Fibroblast of skin of right biceps (primary cell): Measurements from ENCODE around the gene UVRAG.
"Not testable (repeated sequence)": the region's sequence is repeated elsewhere in the genome, so short reads cannot be mapped to it uniquely, and the experiment has no call there.

Experiments used
- DNase-seq: peaks from one replicate; pipeline ENCODE4 v3.0.0-alpha.2; 2013

Gene UVRAG

GRCh38 chr11:75973710-75974109 is 158.7 kb downstream of the UVRAG start:
- DNase-seq = not testable (repeated sequence)

DNA sequence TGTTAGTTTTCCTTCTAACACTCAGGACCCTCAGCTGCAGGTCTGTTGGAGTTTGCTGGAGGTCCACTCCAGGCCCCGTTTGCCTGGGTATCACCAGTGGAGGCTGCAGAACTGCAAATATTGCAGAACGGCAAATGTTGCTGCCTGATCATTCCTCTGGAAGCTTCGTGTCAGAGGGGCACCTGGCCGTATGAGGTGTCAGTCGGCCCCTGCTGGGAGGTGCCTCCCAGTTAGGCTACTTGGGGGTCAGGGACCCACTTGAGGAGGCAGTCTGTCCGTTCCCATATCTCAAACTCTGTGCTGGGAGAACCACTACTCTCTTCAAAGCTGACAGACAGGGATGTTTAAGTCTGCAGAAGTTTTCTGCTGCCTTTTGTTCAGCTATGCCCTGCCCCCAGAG is 164.1 kb downstream of the UVRAG start:
- DNase-seq = not testable (repeated sequence)

- not testable (repeated sequence) for DNase-seq
Measured at GRCh38 chr11:75979479-75980027, 164.5 kb downstream of the UVRAG start.

GRCh38 chr11:75980031-75980430 is 165.0 kb downstream of the UVRAG start:
- DNase-seq = no peak

DNA sequence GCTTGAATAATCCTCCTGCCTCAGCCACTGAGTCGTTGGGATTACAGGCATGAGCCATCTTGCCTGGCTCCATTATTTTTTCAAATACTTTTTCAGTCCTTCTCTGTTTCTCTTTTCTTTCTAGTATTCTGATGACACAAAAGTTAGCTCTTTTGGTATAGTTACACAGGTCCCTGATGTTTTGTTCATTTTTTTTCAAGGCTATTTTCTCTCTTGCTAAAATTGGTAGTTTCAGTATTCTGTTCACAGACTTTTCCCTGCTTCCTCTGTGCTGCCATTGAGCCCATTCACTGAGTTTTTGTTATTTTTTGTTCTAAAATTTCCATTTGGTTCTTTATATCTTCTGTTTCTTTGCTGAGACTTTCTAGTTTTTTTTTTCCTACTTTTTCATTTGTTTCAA is 166.5 kb downstream of the UVRAG start:
- DNase-seq = no peak

- no peak for DNase-seq
Measured at GRCh38 chr11:75982309-75982708, 167.3 kb downstream of the UVRAG start.

- DNase-seq = no peak
Measured at GRCh38 chr11:75986966-75987365, 172.0 kb downstream of the UVRAG start.

GRCh38 chr11:75993126-75993525 is 178.1 kb downstream of the UVRAG start:
- DNase-seq = no peak

DNA sequence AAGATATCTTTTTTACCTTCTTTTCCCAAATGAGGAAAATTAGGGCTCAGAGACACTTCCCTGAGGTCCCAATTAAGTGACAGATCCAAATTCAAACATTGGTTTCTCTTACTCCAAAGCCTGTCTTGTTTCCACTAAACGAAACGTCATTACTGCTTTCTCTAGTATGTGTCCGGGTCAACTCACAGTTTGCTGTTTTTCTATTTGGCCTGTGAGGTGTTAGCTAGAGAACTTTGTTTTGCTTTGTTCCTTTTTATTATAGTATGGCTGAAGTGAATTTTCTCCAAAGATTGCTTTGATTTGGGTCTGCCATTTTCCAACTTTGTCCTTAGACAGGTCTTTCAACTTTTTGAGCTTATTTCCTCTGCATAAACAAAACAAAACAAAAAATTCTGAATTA is 179.6 kb downstream of the UVRAG start:
- no peak for DNase-seq

GRCh38 chr11:75996523-75997442 is 181.8 kb downstream of the UVRAG start:
- DNase-seq = peak; percentile 29

- no peak for DNase-seq
Measured at GRCh38 chr11:76004400-76004799, 189.4 kb downstream of the UVRAG start.

- peak; percentile 67 for DNase-seq
Measured at GRCh38 chr11:76005756-76006155, 190.7 kb downstream of the UVRAG start.

- peak; percentile 72 for DNase-seq
Measured at GRCh38 chr11:76007166-76007565, 192.2 kb downstream of the UVRAG start.

- peak; percentile 71 for DNase-seq
Measured at GRCh38 chr11:76008474-76008873, 193.5 kb downstream of the UVRAG start.

DNA sequence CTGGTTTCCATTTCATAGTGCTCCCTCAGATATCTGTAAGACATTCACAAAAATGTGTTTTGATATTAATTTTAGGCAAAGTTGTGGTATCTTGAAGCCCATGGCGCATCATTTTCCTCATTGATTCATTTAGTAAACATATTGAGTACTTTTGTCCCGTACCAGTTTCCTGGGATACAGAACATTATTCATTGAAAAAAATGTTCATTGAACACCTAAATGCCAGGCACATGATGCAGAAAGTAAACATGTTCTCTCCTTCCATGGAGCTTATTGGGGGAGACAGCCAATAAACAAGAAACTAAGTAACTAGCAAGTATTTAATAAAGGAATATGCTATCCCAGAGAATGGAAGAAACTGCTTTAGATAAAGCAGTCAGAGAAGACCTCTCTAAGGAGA is 195.0 kb downstream of the UVRAG start:
- DNase-seq = no peak

DNA sequence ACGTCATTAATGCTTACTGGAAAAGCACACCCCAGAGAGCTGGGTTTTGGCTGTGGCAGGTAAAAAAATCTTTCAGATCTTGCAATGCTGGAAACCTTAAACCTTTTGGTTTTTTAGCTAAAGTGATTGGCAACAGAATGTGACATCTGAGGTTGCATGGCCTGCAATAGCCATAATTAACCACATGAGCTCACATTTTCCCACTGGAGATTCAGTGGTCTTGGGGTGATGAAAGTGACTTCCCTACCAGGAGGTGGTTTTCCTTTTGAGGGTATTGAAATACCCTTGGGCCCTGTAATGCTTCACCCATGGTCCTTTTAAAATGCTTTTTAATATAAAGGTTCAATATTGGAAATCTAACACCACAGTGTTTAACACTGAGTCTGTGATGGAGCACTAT is 198.5 kb downstream of the UVRAG start:
- DNase-seq = no peak

DNA sequence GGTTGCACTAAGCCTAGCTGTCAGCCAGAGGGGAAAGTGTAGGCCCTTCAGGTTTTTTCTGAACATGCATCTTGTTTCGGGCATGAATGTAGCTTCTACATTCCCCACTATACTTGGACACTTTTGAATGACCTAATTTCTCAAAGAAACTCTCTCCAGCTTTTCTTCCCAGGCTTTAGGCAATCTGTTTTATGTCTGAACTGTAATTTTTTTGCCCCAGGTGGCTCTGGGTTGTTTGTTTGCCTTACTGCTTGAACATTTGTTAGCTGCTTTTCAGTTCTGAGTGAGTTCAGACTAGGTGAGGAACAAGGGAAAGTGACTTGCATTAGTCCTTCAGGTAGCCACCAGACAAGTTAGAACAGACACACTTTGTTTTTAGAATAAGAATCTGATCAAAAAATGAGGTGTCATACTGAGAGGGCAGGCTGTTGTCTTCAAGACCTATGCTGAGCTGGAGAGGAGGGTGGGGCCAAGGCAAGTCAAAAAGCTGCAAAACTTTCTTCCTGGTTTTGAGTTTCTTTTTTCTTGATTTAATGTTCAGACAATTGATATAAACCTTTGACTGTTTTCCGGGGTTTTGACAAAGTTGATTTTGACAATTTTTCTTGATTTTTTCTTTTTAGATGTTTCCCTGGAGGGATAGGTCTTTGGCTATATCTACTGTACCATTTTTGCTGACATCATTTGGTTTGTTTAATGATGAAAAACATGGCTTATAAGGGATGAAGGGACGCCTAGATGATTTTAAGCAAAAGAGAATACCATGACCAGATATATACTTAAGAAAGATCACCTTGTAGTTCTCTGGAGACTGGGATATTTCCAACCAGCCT is 208.4 kb downstream of the UVRAG start:
- no peak for DNase-seq

DNA sequence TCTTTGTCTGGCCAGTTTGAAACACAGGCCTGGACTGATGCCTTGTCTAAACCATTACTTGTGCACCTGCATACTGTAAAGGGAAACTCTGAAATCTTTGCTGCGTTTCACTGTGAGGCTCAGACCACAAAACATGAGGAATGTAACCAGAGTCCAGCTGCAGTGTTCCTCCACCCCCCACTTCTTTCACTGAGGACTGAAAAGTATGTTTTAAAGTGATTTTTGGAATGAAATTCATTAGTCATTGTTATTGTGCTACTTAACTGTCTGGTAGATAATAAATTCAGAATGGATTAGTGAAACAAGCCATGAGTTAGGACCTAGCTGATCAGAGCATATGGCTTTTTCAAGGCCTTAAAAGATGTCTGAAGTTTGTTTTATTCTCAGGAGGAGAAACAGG is 210.1 kb downstream of the UVRAG start:
- DNase-seq = peak; percentile 92

DNA sequence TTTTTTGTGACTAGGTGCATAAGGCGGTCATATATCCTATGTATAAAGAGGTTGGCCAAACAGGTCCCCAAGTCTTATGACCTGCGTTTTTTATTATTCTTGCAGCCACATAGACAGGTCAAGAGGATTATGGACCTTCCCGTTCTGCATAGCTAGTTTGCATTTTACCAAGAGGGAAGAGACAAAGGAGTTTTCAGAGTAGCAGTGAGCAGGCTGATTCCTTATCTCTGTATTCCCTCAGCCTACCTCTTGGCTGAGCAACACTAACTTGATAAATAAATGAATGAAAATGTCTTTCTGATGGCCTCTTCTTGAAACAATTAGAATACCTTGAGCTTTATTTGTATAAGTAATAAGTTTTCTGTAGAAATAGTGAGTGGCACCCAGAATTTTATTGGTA is 210.8 kb downstream of the UVRAG start:
- DNase-seq = no peak

- no peak for DNase-seq
Measured at GRCh38 chr11:76026281-76026680, 211.3 kb downstream of the UVRAG start.

DNA sequence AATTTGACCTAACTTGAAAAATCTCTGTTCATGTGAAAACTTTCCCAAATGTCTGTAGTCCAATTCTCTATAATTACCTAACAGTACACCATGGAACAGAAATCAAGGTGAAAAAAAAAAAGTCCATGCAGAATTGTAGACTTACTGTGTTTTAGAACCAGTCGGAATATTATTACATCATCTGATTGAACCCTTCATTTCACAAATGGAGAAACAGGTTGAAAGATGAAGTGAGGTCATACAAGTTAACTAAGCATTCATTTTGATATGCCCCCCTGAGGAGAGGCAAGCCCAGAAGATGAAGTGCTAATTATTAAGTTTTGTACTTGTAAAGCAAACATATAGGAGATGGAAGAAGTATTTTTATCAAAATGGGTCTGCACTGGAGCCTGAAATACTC is 211.9 kb downstream of the UVRAG start:
- no peak for DNase-seq

GRCh38 chr11:76030286-76030685 is 215.3 kb downstream of the UVRAG start:
- DNase-seq = peak; percentile 71

GRCh38 chr11:76030968-76031590 is 216.1 kb downstream of the UVRAG start:
- DNase-seq = peak; percentile 43
